ENCODE results near the gene PGP.
"Not testable (repeated sequence)": the region's sequence is repeated elsewhere in the genome, so short reads cannot be mapped to it uniquely, and the experiment has no call there.

PGP gene

GRCh38 chr16:2223221-2223941 is 8.7 kb upstream of the PGP start, which contains the start of gene E4F1:
E4F1 (plus strand) TSS chr16:2223591; CDS start chr16:2223614, 23 bp downstream.
- DNase-seq (ENCODE audit: low spot score): peak; percentile 98

GRCh38 chr16:2216330-2216729 is 1.7 kb upstream of the PGP start:
- DNase-seq (ENCODE audit: low spot score): no peak

GRCh38 chr16:2213817-2214718 is 572 bp downstream of the PGP start:
- no peak for DNase-seq (ENCODE audit: low spot score)

- DNase-seq (ENCODE audit: low spot score): no peak
Measured at GRCh38 chr16:2212362-2213324, 2.0 kb downstream of the PGP start.

GRCh38 chr16:2211923-2212347 is 2.7 kb downstream of the PGP start:
- DNase-seq (ENCODE audit: low spot score): no peak

GRCh38 chr16:2210386-2211365 is 4.0 kb downstream of the PGP start, which contains the start of gene BRICD5:
BRICD5 (minus strand) TSS chr16:2210863; CDS start chr16:2210833, 30 bp downstream.
- no peak for DNase-seq (ENCODE audit: low spot score)

GRCh38 chr16:2210009-2210332 is 4.7 kb downstream of the PGP start:
- DNase-seq (ENCODE audit: low spot score): no peak

- no peak for DNase-seq (ENCODE audit: low spot score)
Measured at GRCh38 chr16:2209258-2210008, 5.2 kb downstream of the PGP start.

GRCh38 chr16:2208772-2209171 is 5.9 kb downstream of the PGP start:
- DNase-seq (ENCODE audit: low spot score): no peak

- DNase-seq (ENCODE audit: low spot score): no peak
Measured at GRCh38 chr16:2208308-2208707, 6.3 kb downstream of the PGP start.

- no peak for DNase-seq (ENCODE audit: low spot score)
Measured at GRCh38 chr16:2207872-2208271, 6.8 kb downstream of the PGP start.

- DNase-seq (ENCODE audit: low spot score): no peak
Measured at GRCh38 chr16:2206780-2207433, 7.7 kb downstream of the PGP start.

- no peak for DNase-seq (ENCODE audit: low spot score)
Measured at GRCh38 chr16:2206420-2206779, 8.2 kb downstream of the PGP start.

GRCh38 chr16:2205967-2206313 is 8.7 kb downstream of the PGP start:
- DNase-seq (ENCODE audit: low spot score): no peak

GRCh38 chr16:2205104-2205966 is 9.3 kb downstream of the PGP start, which contains the start of gene MLST8:
MLST8 (plus strand) TSS chr16:2205454; CDS start chr16:2206086, 632 bp downstream.
- peak; percentile 99 for DNase-seq (ENCODE audit: low spot score)

GRCh38 chr16:2204416-2205103 is 10.1 kb downstream of the PGP start:
- DNase-seq (ENCODE audit: low spot score): no peak

GRCh38 chr16:2203119-2203688 is 11.4 kb downstream of the PGP start:
- not testable (repeated sequence) for DNase-seq (ENCODE audit: low spot score)

GRCh38 chr16:2200313-2200712 is 14.3 kb downstream of the PGP start:
- no peak for DNase-seq (ENCODE audit: low spot score)
